ENCODE data around the gene GDF10. TPM values are rescaled to one million over a fixed set of nuclear protein-coding genes. Genes with fewer than 3 reads are reported as not detected.

GDF10 gene, protein sequence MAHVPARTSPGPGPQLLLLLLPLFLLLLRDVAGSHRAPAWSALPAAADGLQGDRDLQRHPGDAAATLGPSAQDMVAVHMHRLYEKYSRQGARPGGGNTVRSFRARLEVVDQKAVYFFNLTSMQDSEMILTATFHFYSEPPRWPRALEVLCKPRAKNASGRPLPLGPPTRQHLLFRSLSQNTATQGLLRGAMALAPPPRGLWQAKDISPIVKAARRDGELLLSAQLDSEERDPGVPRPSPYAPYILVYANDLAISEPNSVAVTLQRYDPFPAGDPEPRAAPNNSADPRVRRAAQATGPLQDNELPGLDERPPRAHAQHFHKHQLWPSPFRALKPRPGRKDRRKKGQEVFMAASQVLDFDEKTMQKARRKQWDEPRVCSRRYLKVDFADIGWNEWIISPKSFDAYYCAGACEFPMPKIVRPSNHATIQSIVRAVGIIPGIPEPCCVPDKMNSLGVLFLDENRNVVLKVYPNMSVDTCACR
- 0.31 to 3.2 TPM (median 0.67 TPM) in 3 replicates for total RNA-seq
- long read RNA-seq, partial matches to known transcripts = 0 of 4 reads
- long read RNA-seq, other reads (novel, unspliced or antisense) = 0 of 4 reads

DNA sequence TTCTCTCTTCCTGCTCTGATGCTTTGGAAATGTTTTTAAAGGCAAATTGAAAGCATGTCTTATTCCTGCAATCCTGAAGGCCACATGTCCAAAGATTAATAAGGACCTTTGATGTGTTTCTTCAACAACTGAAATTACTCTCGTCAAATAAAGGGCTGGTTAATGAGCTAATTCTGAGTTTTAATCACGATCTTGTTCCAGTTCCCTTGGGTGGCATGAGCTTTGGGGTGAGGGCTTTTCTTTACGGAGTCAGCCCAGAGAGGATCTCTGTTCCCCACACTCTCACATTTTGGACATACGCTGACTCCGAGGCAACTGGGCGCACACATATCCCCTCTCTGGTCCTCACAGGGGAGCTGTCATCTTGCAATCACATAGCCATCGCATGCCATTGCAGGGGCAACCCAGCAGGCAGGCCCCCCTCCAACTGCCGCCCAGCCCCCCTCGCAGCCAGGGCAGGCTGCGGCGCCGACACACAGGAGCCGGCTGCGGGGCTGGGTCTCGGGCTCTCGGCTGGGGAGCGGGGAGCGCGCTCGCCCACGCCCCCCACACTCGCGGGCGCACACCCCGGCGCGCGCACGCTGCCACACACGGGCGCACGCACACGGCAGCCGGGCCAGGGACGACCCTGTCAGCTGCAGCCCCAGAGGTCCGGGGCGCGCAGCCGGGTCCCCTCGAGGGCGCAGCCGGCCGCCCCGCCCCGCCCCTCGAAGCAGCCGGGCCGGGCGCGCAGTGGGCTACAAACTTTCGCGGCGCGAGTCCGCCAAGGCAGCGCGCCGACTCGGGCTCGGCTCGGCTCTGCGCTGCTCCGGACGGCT is at the start of gene GDF10:
Gene GDF10 (plus strand): TSS at position 587 of the 818 bp plus-strand sequence. CDS start 455 bp downstream, outside the sequence.
- Mint-ChIP-seq H3K27ac (ENCODE audit: unreplicated experiment) (no peak within 1 kb of the TSS), H3K36me3 (ENCODE audit: low read depth) (peaks cover 2% of the 10 kb centered on the region), H3K4me3 (ENCODE audit: unreplicated experiment) (peak within 1 kb of the TSS; percentile 60), H3K27me3 (ENCODE audit: low read depth) (peaks cover 48% of the 10 kb centered on the region), H3K9me3 (ENCODE audit: low read depth) (no peaks in the 10 kb centered on the region), H3K4me1 (ENCODE audit: low read depth) (peaks cover 19% of the 10 kb centered on the region)
- no peak for TF ChIP-seq CTCF (IDR thresholded peaks at IDR 0.05)
- DNase-seq (ENCODE audit: low spot score) = peak; percentile 51

GRCh38 chr10:47252093-47252780 is 47.8 kb upstream of the GDF10 start:
- Mint-ChIP-seq H3K4me3 (ENCODE audit: unreplicated experiment) (no peak overlapping the region), H3K27me3 (ENCODE audit: low read depth) (peaks cover 5% of the 10 kb centered on the region), H3K9me3 (ENCODE audit: low read depth) (no peaks in the 10 kb centered on the region), H3K27ac (ENCODE audit: unreplicated experiment) (no peak overlapping the region), H3K36me3 (ENCODE audit: low read depth) (no peaks in the 10 kb centered on the region), H3K4me1 (ENCODE audit: low read depth) (peaks cover 24% of the 10 kb centered on the region)
- no peak for DNase-seq (ENCODE audit: low spot score)
- TF ChIP-seq CTCF (IDR thresholded peaks at IDR 0.05) = no peak

DNA sequence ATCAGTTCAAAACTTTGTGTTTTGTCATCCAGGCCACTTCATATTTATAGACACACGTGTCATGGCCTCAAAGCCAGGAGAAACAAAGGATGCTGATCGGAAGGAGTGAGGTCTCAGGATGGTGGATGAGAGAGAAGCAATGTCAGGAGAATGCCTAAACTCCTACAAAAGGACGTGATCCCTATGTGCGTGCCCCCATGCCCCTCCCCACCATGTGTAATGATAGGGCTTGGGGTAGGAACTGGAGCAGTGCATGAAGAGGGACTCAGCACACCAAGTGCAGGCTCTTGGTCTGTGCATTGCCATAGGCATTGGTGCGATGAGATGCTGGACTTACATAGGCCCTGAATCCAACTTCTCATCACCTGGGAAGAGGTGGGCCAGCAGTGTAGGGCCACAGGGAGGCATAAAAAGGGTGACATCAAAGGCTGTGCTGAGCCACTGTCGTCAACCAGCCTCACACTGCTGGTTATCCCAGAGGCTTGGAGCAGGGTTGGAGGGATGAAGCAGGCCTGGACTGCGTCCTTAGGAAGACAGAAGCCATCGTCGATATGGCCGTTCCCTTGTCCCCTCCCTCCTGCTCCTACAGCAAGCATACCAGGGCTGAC is 46.9 kb upstream of the GDF10 start:
- no peak for DNase-seq (ENCODE audit: low spot score)
- no peak overlapping the region for H3K4me3 Mint-ChIP-seq (ENCODE audit: unreplicated experiment)
- H3K36me3 Mint-ChIP-seq (ENCODE audit: low read depth) = no peaks in the 10 kb centered on the region
- H3K27ac Mint-ChIP-seq (ENCODE audit: unreplicated experiment) = peak overlapping the region; percentile 86
- TF ChIP-seq CTCF (IDR thresholded peaks at IDR 0.05) = no peak
- H3K9me3 Mint-ChIP-seq (ENCODE audit: low read depth) = no peaks in the 10 kb centered on the region
- H3K27me3 Mint-ChIP-seq (ENCODE audit: low read depth) = peaks cover 5% of the 10 kb centered on the region
- H3K4me1 Mint-ChIP-seq (ENCODE audit: low read depth) = peaks cover 28% of the 10 kb centered on the region

DNA sequence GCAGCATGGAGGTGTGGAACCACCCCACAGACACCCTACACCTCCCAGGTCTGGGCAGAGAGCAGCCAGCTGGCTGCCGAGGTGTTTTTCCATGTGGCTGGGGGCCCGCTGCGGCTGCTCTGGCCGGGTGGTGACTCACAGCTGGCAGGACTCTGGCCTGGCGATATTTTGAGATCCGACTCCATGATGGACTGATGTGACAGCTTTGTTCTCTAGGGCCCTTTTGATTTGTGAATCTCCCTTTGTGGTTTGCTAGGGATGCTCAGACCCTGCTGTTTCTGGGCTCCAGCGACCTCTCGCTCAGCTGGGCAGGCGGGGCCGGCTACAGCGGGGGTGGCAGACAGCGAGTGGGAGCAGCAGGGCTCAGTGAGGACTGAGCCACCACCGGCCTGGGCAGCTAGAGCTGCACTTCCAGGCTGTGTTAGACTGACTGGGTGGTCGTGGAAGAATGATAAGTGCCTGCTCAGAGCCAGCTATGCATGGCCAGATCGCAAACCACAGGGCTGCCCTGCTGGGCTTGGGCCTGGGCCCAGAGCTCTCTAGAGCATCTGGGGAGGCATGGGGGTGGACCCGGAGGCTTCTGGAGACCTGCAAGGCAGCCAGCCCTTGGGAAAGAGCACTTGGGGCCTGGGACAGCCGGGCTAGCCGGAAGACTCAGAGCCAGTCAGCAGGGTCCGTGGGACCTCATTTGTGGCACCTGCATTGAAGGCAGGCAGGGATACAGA is 46.2 kb upstream of the GDF10 start:
- no peak for DNase-seq (ENCODE audit: low spot score)
- Mint-ChIP-seq H3K27ac (ENCODE audit: unreplicated experiment) (peak overlapping the region; percentile 86), H3K36me3 (ENCODE audit: low read depth) (no peaks in the 10 kb centered on the region), H3K9me3 (ENCODE audit: low read depth) (no peaks in the 10 kb centered on the region), H3K27me3 (ENCODE audit: low read depth) (peaks cover 5% of the 10 kb centered on the region), H3K4me1 (ENCODE audit: low read depth) (peaks cover 28% of the 10 kb centered on the region), H3K4me3 (ENCODE audit: unreplicated experiment) (peak overlapping the region; percentile 23)
- no peak for TF ChIP-seq CTCF (IDR thresholded peaks at IDR 0.05)

Measured in chondrocyte (in vitro differentiated cells).